ENCODE results near the gene NOP10.

DNA sequence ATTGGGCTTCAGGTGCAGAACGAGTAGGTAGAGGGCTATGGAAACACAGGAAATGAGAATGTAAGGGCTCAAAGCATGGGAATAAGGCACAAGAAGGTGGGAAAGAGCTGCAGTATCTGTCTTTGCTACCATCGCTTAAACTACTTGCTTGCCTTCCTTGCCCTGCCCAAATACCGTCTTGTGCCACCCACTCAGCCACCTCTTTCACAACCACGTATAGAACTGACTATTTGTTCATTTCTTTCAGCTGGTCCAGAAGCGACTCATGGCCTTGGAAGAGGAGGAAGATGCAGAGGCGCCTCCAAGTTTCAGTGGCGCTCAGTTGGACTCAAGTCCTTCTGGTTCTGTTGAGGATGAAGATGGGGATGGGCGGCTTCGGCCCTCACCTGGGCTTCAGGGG is 12.3 kb upstream of the NOP10 start:
- TF ChIP-seq CTCF (IDR thresholded peaks at IDR 0.05) (no peak), POLR2A (IDR thresholded peaks at IDR 0.05) (no peak)
